ENCODE results near the gene FOXP1.

- TF ChIP-seq CTCF (IDR thresholded peaks at IDR 0.05) (no peak), POLR2A (IDR thresholded peaks at IDR 0.05; ENCODE audit: low read depth) (no peak)
Observed at GRCh38 chr3:71451812-71452211, 131.7 kb downstream of the FOXP1 start.

Data from esophagus muscularis mucosa (tissue), 3 donors.